Bronchial epithelial cell (primary cell): ENCODE data around the gene TKTL2. TPM values are rescaled to one million over a fixed set of nuclear protein-coding genes. Genes with fewer than 3 reads are reported as not detected.

Source experiments
- DNase-seq: peaks from one replicate; pipeline ENCODE4 v3.0.0-alpha.2; 2010; ENCODE audit warnings: low read depth
- FAIRE-seq: peaks from 2 replicates; lab custom pipeline; 2011; peaks lifted over from hg19 to GRCh38; lab: Jason Lieb, UNC
- H3K27me3 ChIP-seq: 2 replicates; pipeline ENCODE4 v1.5.1; 2011; ENCODE audit warnings: low read length; ENCODE audit not compliant: control insufficient read depth, insufficient read depth
- H3K36me3 ChIP-seq: 2 replicates; pipeline ENCODE4 v1.5.1; 2011; ENCODE audit warnings: low read length; ENCODE audit not compliant: control insufficient read depth, insufficient read depth
- H3K4me3 ChIP-seq: 2 replicates; pipeline ENCODE4 v1.5.1; 2011; ENCODE audit warnings: mild to moderate bottlenecking, low read depth, low read length, control low read depth
- total RNA-seq: library from RNA; depleted of rRNA; stranded (reverse); fragments of >200 nt; gene quantifications from 2 replicates; pipeline ENCODE4 v1.2.1, GENCODE V29; 2014
- TF ChIP-seq, protein P1 (sequence below): IDR thresholded peaks from 2 replicates; pipeline ENCODE4 v1.5.1; 2011; ENCODE audit warnings: mild to moderate bottlenecking, moderate library complexity, low read length, control low read depth, inconsistent platforms; ENCODE audit not compliant: insufficient read depth, severe bottlenecking

TKTL2 gene
- total RNA-seq, 1 donor from 2014 or later: under 0.01 TPM

- DNase-seq (no peak), FAIRE-seq (no peak)
- TF ChIP-seq, protein P1, sequence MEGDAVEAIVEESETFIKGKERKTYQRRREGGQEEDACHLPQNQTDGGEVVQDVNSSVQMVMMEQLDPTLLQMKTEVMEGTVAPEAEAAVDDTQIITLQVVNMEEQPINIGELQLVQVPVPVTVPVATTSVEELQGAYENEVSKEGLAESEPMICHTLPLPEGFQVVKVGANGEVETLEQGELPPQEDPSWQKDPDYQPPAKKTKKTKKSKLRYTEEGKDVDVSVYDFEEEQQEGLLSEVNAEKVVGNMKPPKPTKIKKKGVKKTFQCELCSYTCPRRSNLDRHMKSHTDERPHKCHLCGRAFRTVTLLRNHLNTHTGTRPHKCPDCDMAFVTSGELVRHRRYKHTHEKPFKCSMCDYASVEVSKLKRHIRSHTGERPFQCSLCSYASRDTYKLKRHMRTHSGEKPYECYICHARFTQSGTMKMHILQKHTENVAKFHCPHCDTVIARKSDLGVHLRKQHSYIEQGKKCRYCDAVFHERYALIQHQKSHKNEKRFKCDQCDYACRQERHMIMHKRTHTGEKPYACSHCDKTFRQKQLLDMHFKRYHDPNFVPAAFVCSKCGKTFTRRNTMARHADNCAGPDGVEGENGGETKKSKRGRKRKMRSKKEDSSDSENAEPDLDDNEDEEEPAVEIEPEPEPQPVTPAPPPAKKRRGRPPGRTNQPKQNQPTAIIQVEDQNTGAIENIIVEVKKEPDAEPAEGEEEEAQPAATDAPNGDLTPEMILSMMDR: no peak
- Histone ChIP-seq H3K4me3 (no peak overlapping the region), H3K27me3 (no peaks in the 10 kb centered on the region), H3K36me3 (no peaks in the 10 kb centered on the region)
Observed at GRCh38 chr4:163485589-163485988, 12.0 kb upstream of the TKTL2 start.

- no peak for FAIRE-seq
- no peak overlapping the region for H3K4me3 ChIP-seq
- H3K36me3 ChIP-seq: no peaks in the 10 kb centered on the region
- TF ChIP-seq, protein P1: peak; percentile 30
- DNase-seq: peak; percentile 44
- H3K27me3 ChIP-seq: no peaks in the 10 kb centered on the region
Observed at GRCh38 chr4:163484906-163485305, 11.4 kb upstream of the TKTL2 start.

GRCh38 chr4:163482190-163482589, 8.6 kb upstream of the TKTL2 start:
- Histone ChIP-seq H3K27me3 (no peaks in the 10 kb centered on the region), H3K36me3 (no peaks in the 10 kb centered on the region), H3K4me3 (no peak overlapping the region)
- DNase-seq (no peak), FAIRE-seq (no peak)
- TF ChIP-seq, protein P1: no peak

DNA sequence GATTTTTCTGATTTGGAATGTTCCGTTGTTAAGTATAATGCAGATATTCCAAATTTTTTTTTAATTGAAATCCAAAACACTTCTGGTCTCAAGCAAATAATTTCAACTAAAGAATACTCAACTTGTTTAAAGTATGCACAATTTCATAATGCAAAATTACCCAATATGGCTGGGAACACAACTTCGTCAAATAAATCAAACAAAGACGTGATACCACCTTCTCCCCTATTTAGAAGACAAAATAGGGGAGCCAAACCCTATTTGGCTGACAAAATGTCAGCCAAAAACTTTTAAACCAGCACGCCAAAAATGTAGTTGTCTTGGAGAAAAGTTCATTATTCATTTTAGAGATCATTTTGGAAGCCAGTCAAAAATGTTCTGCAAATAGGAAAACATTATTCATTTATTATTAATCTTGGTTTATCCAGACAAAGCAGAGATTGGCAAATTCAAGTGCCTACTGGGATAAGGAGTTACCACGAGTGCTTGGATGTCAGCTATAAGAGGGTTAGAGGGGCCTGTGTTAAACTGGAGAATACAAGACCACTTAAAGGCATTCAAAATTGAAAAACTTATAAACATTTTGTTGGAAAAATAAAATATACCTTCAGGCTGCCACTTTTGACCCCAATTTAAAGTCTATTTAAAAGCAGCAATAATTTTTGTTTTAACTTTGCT, 3.3 kb upstream of the TKTL2 start:
- DNase-seq (no peak), FAIRE-seq (no peak)
- Histone ChIP-seq H3K4me3 (no peak overlapping the region), H3K36me3 (no peaks in the 10 kb centered on the region), H3K27me3 (no peaks in the 10 kb centered on the region)
- TF ChIP-seq, protein P1: no peak

- no peak for DNase-seq
Observed at GRCh38 chr4:163474027-163474426, 473 bp upstream of the TKTL2 start.

More at GRCh38 chr4:163474027-163474426, 473 bp upstream of the TKTL2 start:
- no peaks in the 10 kb centered on the region for H3K27me3 ChIP-seq
- no peak overlapping the region for H3K4me3 ChIP-seq
- H3K36me3 ChIP-seq: no peaks in the 10 kb centered on the region
- no peak for FAIRE-seq
- TF ChIP-seq, protein P1: no peak
